PFSK-1 (cell line): ENCODE measurements around the gene KPNA2.

Experiments
- FOXP2 ChIP-seq: optimal IDR thresholded peaks from 2 replicates; pipeline ENCODE3; 2011; ENCODE audit warnings: borderline replicate concordance, control low read depth, inconsistent platforms; ENCODE audit not compliant: insufficient read depth; ENCODE audit errors: extremely low read length, extremely low read depth
- POLR2AphosphoS5 ChIP-seq: IDR thresholded peaks from 2 replicates; pipeline ENCODE4 v1.6.1; 2012; ENCODE audit warnings: low read depth, mild to moderate bottlenecking, control low read depth, low read length, moderate library complexity
- SIN3A ChIP-seq: IDR thresholded peaks from 2 replicates; pipeline ENCODE4 v1.6.1; 2012; ENCODE audit warnings: mild to moderate bottlenecking, low read length, moderate library complexity, borderline replicate concordance; ENCODE audit not compliant: insufficient read depth
- TAF1 ChIP-seq: IDR thresholded peaks from 2 replicates; pipeline ENCODE4 v1.6.1; 2012; ENCODE audit warnings: low read length, control low read depth, borderline replicate concordance; ENCODE audit not compliant: insufficient read depth
- TF ChIP-seq, protein P1 (sequence below), 2 experiments: IDR thresholded peaks; 2 replicates each; pipeline versions ENCODE4 v1.6.1 to v1.8.0; 2011 to 2012; ENCODE audit warnings: low read depth in 2 of 2, low read length in 2 of 2, control low read depth in 1 of 2, inconsistent platforms in 1 of 2, mild to moderate bottlenecking in 1 of 2, moderate library complexity in 1 of 2; ENCODE audit not compliant: insufficient read depth in 1 of 2

KPNA2 gene

DNA sequence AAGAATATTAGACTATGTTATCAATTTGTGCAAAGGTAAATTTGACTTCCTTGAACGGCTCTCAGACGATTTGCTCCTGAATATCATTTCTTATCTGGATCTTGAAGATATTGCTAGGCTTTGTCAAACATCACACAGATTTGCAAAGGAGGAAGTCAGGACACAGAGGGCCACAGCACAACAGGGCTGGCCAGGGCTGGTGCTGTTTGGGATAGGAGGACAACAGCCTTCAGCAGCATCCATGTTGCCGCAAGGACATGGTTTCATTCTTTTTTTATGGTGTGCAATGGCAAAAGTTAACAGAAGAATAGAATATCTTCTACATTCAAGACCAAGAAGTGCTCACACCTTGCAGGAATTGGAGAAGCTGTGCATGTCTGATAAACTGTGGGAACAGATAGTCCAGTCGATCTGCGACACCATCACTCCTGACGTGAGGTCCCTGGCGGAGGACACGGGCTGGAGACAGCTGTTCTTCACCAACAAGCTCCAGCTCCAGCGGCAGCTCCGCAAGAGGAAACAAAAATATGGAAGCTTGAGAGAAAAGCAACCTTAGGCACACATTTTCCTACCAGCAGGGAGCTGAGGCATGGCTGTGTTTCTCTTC lies 59.8 kb downstream of the KPNA2 start:
- TF ChIP-seq SIN3A: no peak
- TF ChIP-seq, protein P1, sequence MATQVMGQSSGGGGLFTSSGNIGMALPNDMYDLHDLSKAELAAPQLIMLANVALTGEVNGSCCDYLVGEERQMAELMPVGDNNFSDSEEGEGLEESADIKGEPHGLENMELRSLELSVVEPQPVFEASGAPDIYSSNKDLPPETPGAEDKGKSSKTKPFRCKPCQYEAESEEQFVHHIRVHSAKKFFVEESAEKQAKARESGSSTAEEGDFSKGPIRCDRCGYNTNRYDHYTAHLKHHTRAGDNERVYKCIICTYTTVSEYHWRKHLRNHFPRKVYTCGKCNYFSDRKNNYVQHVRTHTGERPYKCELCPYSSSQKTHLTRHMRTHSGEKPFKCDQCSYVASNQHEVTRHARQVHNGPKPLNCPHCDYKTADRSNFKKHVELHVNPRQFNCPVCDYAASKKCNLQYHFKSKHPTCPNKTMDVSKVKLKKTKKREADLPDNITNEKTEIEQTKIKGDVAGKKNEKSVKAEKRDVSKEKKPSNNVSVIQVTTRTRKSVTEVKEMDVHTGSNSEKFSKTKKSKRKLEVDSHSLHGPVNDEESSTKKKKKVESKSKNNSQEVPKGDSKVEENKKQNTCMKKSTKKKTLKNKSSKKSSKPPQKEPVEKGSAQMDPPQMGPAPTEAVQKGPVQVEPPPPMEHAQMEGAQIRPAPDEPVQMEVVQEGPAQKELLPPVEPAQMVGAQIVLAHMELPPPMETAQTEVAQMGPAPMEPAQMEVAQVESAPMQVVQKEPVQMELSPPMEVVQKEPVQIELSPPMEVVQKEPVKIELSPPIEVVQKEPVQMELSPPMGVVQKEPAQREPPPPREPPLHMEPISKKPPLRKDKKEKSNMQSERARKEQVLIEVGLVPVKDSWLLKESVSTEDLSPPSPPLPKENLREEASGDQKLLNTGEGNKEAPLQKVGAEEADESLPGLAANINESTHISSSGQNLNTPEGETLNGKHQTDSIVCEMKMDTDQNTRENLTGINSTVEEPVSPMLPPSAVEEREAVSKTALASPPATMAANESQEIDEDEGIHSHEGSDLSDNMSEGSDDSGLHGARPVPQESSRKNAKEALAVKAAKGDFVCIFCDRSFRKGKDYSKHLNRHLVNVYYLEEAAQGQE (IDR thresholded peaks at IDR 0.05; ENCODE audit: insufficient read depth in 1 of 2, low read depth in 2 of 2, low read length in 2 of 2): no peak
- TF ChIP-seq TAF1: no peak
- no peak for TF ChIP-seq FOXP2
- TF ChIP-seq POLR2AphosphoS5: no peak

DNA sequence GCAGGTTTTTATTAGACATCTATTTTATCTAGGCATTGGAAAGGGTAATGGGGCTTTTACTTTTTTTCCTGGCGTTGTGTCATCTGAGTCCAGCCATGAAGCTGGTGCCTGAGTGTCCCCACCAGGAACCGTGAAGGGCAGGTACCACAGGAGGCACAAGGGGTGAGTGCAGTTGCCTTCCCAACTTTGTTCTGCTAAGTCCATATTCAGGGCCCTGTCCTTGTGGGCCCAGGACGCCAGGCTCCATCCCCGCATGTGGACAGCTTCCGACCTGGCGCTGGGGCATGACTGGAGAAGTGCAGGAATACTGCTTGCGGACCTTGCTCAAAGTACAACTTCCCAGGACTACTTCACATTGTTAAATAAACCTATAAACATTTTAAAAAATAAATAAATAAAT lies 60.6 kb downstream of the KPNA2 start:
- TF ChIP-seq POLR2AphosphoS5 (no peak), FOXP2 (no peak), SIN3A (no peak), TAF1 (no peak)
- TF ChIP-seq, protein P1 (IDR thresholded peaks at IDR 0.05; ENCODE audit: insufficient read depth in 1 of 2, low read depth in 2 of 2, low read length in 2 of 2): no peak
